ENCODE results near the gene TJAP1. TPM values are rescaled to one million over a fixed set of nuclear protein-coding genes. Genes with fewer than 3 reads are reported as not detected.

Gene TJAP1
- total RNA-seq, 1 donor from 2014 or later: 38.7 TPM

GRCh38 chr6:43436577-43437282, 40.6 kb upstream of the TJAP1 start:
- peak overlapping the region; percentile 93 for H3K27ac Mint-ChIP-seq (ENCODE audit: unreplicated experiment)
- no peak for DNase-seq (ENCODE audit: extremely low spot score, unreplicated experiment)
- peaks cover 8% of the 10 kb centered on the region for H3K36me3 Mint-ChIP-seq (ENCODE audit: unreplicated experiment)
- TF ChIP-seq CTCF (IDR thresholded peaks at IDR 0.05): no peak
- no peaks in the 10 kb centered on the region for H3K9me3 Mint-ChIP-seq (ENCODE audit: unreplicated experiment)
- no peak overlapping the region for H3K4me3 Mint-ChIP-seq (ENCODE audit: unreplicated experiment)
- H3K4me1 Mint-ChIP-seq (ENCODE audit: unreplicated experiment): peaks cover 25% of the 10 kb centered on the region
- no peaks in the 10 kb centered on the region for H3K27me3 Mint-ChIP-seq (ENCODE audit: unreplicated experiment)

GRCh38 chr6:43437700-43438099, 39.7 kb upstream of the TJAP1 start:
- Mint-ChIP-seq H3K36me3 (ENCODE audit: unreplicated experiment) (peaks cover 8% of the 10 kb centered on the region), H3K9me3 (ENCODE audit: unreplicated experiment) (no peaks in the 10 kb centered on the region), H3K4me3 (ENCODE audit: unreplicated experiment) (no peak overlapping the region), H3K27me3 (ENCODE audit: unreplicated experiment) (no peaks in the 10 kb centered on the region), H3K4me1 (ENCODE audit: unreplicated experiment) (peaks cover 25% of the 10 kb centered on the region), H3K27ac (ENCODE audit: unreplicated experiment) (peak overlapping the region; percentile 93)
- no peak for TF ChIP-seq CTCF (IDR thresholded peaks at IDR 0.05)
- DNase-seq (ENCODE audit: extremely low spot score, unreplicated experiment): no peak

GRCh38 chr6:43442935-43443334, 34.4 kb upstream of the TJAP1 start:
- Mint-ChIP-seq H3K4me3 (ENCODE audit: unreplicated experiment) (no peak overlapping the region), H3K9me3 (ENCODE audit: unreplicated experiment) (no peaks in the 10 kb centered on the region), H3K27me3 (ENCODE audit: unreplicated experiment) (no peaks in the 10 kb centered on the region), H3K4me1 (ENCODE audit: unreplicated experiment) (peaks cover under 1% of the 10 kb centered on the region), H3K27ac (ENCODE audit: unreplicated experiment) (no peak overlapping the region), H3K36me3 (ENCODE audit: unreplicated experiment) (peaks cover 33% of the 10 kb centered on the region)
- TF ChIP-seq CTCF (IDR thresholded peaks at IDR 0.05): no peak
- no peak for DNase-seq (ENCODE audit: extremely low spot score, unreplicated experiment)

- H3K4me1 Mint-ChIP-seq (ENCODE audit: unreplicated experiment): no peaks in the 10 kb centered on the region
- H3K36me3 Mint-ChIP-seq (ENCODE audit: unreplicated experiment): peaks cover 34% of the 10 kb centered on the region
- H3K4me3 Mint-ChIP-seq (ENCODE audit: unreplicated experiment): no peak overlapping the region
- no peaks in the 10 kb centered on the region for H3K9me3 Mint-ChIP-seq (ENCODE audit: unreplicated experiment)
- H3K27me3 Mint-ChIP-seq (ENCODE audit: unreplicated experiment): no peaks in the 10 kb centered on the region
- no peak for DNase-seq (ENCODE audit: extremely low spot score, unreplicated experiment)
- no peak for TF ChIP-seq CTCF (IDR thresholded peaks at IDR 0.05)
- no peak overlapping the region for H3K27ac Mint-ChIP-seq (ENCODE audit: unreplicated experiment)
These were observed 33.3 kb upstream of the TJAP1 start for GRCh38 chr6:43444036-43444435.

- Mint-ChIP-seq H3K27ac (ENCODE audit: unreplicated experiment) (no peak overlapping the region), H3K4me3 (ENCODE audit: unreplicated experiment) (no peak overlapping the region), H3K4me1 (ENCODE audit: unreplicated experiment) (no peaks in the 10 kb centered on the region), H3K36me3 (ENCODE audit: unreplicated experiment) (peaks cover 34% of the 10 kb centered on the region), H3K9me3 (ENCODE audit: unreplicated experiment) (no peaks in the 10 kb centered on the region), H3K27me3 (ENCODE audit: unreplicated experiment) (no peaks in the 10 kb centered on the region)
- no peak for DNase-seq (ENCODE audit: extremely low spot score, unreplicated experiment)
- no peak for TF ChIP-seq CTCF (IDR thresholded peaks at IDR 0.05)
These were observed 32.8 kb upstream of the TJAP1 start for GRCh38 chr6:43444582-43444981.

All from osteocyte (in vitro differentiated cells).